Left ventricle myocardium inferior (tissue), 1 donor: ENCODE data around the gene TPBGL. TPM values are rescaled to one million over a fixed set of nuclear protein-coding genes. Genes with fewer than 3 reads are reported as not detected.

ENCODE experiments used
- DNase-seq: peaks from one replicate; pipeline ENCODE4 v3.0.0-alpha.2; 2020
- H3K27ac ChIP-seq: fragments of 200-600 bp; replicated peaks from 2 replicates; pipeline ENCODE4 v1.8.0; 2021
- H3K27me3 ChIP-seq: fragments of 200-600 bp; 2 replicates; pipeline ENCODE4 v1.8.0; 2021; ENCODE audit warnings: low read depth
- H3K36me3 ChIP-seq: fragments of 200-600 bp; 2 replicates; pipeline ENCODE4 v1.8.0; 2021
- H3K4me1 ChIP-seq: fragments of 200-600 bp; 2 replicates; pipeline ENCODE4 v1.8.0; 2021
- H3K4me3 ChIP-seq: fragments of 200-600 bp; 2 replicates; pipeline ENCODE4 v1.8.0; 2021; ENCODE audit warnings: mild to moderate bottlenecking, moderate library complexity
- H3K9me3 ChIP-seq: fragments of 200-600 bp; replicated peaks from 2 replicates; pipeline ENCODE4 v1.8.0; 2021
- intact Hi-C: fragments of 100-400 bp; cut with micrococcal nuclease; formaldehyde crosslinking; loops from one replicate; pipeline ENCODE4 v1.11.0; 2022
- total RNA-seq: library from RNA; stranded (reverse); fragmentation: NEBNext Ultra II Directional; extraction: Animal tissue kit (Norgen Biotek cat#: 25700); gene quantifications from one replicate; pipeline ENCODE4 v1.2.1, GENCODE V29; 2021
- TF ChIP-seq, protein P1 (sequence below): fragments of 200-600 bp; IDR thresholded peaks from 2 replicates; pipeline ENCODE4 v1.8.0; 2021; ENCODE audit warnings: antibody characterized with exemption, mild to moderate bottlenecking, borderline replicate concordance
- donor health status: DM: no; HTN: yes; CAD: no; lungs with severe emphysema.

TPBGL gene
- total RNA-seq, 1 donor from 2014 or later: 0.16 TPM

DNA sequence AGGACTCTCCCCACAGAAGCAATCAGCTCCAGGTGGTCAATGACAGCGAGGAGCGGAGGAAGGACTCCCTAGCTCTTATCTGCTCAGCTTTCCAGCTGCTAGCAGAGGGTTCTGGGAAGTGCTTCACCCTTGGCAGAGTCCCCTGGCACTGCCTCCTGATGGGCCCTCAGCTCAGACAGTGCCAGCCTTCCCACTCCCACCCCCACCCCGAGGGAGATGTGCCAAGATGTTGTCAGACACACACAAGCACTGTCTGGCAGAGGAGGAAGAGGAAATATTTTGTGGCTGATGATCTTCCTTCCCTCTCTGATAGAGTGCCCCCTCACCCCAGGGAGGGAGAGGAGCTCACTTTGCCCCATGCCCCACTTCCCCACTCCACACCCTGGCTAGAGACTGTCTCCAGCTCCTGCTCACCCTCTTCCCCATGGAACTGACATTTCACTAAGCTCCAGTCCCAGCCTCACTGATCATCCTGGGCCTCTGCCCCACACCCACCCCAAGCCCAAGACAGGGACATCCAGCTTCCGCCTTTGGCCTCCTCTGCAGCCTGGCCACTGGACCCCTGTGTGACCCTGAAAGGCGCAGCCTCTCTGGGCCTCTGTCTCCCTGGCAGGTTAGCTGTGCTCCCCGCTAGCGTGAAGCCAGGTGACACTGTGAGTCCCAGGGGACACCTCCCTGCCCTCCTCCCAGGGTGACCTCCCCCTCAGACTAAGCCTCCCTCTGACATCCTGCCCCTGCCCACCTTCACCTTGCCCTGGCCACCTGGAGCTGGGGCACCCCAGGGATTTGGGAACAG is 45.2 kb upstream of the TPBGL start:
- H3K4me3 ChIP-seq: no peak overlapping the region
- intact Hi-C loops: no loop called here
- H3K27me3 ChIP-seq: no peaks in the 10 kb centered on the region
- DNase-seq: peak; percentile 87
- peak overlapping the region; percentile 65 for H3K27ac ChIP-seq
- H3K36me3 ChIP-seq: no peaks in the 10 kb centered on the region
- TF ChIP-seq, protein P1, sequence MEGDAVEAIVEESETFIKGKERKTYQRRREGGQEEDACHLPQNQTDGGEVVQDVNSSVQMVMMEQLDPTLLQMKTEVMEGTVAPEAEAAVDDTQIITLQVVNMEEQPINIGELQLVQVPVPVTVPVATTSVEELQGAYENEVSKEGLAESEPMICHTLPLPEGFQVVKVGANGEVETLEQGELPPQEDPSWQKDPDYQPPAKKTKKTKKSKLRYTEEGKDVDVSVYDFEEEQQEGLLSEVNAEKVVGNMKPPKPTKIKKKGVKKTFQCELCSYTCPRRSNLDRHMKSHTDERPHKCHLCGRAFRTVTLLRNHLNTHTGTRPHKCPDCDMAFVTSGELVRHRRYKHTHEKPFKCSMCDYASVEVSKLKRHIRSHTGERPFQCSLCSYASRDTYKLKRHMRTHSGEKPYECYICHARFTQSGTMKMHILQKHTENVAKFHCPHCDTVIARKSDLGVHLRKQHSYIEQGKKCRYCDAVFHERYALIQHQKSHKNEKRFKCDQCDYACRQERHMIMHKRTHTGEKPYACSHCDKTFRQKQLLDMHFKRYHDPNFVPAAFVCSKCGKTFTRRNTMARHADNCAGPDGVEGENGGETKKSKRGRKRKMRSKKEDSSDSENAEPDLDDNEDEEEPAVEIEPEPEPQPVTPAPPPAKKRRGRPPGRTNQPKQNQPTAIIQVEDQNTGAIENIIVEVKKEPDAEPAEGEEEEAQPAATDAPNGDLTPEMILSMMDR: no peak
- H3K4me1 ChIP-seq: peaks cover 70% of the 10 kb centered on the region
- no peaks in the 10 kb centered on the region for H3K9me3 ChIP-seq

DNA sequence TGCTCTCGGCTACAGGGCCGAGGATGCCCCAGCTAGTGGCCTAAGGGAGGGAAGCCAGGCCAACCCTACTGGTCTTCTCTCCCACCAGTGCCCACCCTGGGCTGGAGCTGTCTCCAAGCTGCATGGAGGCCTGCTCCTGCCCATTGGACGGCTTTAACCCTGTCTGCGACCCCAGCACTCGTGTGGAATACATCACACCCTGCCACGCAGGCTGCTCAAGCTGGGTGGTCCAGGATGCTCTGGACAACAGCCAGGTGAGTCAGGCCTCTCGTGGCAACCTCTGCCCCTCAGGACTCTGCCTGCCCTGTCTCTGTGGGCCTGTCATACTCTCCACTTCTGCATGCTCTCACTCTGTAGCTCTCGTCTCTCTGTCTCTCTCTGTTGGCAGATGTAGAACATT is 44.1 kb upstream of the TPBGL start:
- peaks cover 61% of the 10 kb centered on the region for H3K4me1 ChIP-seq
- no peaks in the 10 kb centered on the region for H3K9me3 ChIP-seq
- TF ChIP-seq, protein P1: no peak
- intact Hi-C loops: no loop called here
- no peaks in the 10 kb centered on the region for H3K36me3 ChIP-seq
- H3K27me3 ChIP-seq: no peaks in the 10 kb centered on the region
- no peak overlapping the region for H3K4me3 ChIP-seq
- DNase-seq: no peak
- peak overlapping the region; percentile 65 for H3K27ac ChIP-seq

DNA sequence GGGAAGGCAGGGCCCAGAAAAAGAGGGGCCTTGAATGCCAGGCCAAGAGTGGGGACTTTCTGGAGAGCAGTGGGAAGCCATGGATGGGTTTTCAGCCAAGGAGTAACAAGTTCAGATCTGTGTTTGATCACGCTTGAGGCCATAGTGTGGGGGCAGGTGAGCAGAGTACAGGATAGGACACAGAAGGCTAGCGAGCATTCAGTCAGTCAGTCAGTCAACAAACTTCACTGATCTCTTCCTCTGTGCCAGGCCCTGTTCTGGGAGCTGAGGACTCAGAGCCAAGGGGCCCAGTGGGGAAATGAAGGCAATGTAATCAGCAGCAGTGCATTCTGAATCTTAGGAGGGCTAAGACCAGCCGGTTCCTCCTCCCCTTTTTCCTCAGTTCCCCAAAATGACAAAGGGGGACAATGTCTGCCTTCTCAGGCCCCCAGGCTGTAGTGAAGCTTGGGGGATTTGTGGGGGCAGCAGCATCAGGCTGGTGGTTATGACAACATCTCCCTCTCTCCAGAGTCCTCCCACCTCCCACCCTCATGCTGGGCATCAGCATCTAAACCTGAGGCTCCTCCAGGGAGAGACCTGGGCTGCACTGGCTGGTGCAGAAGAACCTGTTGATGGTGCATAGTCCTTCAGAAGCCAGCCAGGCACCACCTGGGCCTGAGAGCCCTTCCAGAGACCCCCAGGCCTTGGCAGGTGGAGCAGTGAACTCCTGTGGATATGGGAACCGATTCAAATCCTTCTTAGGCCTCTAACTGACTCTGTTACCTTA is 42.9 kb upstream of the TPBGL start:
- TF ChIP-seq, protein P1: no peak
- H3K36me3 ChIP-seq: no peaks in the 10 kb centered on the region
- no peaks in the 10 kb centered on the region for H3K27me3 ChIP-seq
- no peak for DNase-seq
- no peak overlapping the region for H3K27ac ChIP-seq
- intact Hi-C loops: no loop called here
- no peak overlapping the region for H3K4me3 ChIP-seq
- H3K4me1 ChIP-seq: peaks cover 54% of the 10 kb centered on the region
- H3K9me3 ChIP-seq: no peaks in the 10 kb centered on the region

DNA sequence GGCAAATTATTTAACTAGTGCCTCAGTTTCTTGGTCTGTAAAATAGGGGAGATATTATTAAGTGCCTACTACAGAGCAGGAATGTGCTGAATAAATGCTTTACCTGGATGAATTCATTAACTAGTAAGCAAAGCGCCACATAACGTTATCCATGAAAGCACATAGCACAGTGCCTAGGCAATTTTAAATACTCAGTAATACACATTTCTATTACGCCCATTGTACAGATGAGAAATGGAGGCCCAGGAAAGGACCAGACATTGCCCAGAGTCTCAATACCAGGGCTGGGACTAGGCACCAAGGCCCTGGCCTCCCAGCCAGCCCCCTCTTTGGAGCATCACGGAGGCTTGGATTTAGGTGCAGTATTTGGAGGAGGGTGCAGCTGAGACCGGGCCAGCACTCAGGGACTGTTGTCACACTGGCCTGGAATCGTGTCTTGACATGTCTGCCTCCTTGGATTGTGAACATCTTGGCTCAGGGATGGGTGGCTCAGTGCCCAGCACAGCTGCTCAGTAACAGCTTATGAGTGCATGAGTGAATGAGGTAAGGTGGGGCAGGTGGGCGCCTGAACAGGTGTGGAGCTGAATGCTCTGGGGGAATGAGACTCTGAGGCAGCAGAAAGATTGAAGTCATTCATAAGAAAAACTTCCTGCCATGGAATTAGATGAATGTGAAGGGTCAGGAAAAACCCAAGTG is 42.1 kb upstream of the TPBGL start:
- Histone ChIP-seq H3K36me3 (no peaks in the 10 kb centered on the region), H3K27me3 (no peaks in the 10 kb centered on the region), H3K4me3 (no peak overlapping the region), H3K27ac (no peak overlapping the region), H3K4me1 (peaks cover 49% of the 10 kb centered on the region), H3K9me3 (no peaks in the 10 kb centered on the region)
- intact Hi-C loops: no loop called here
- TF ChIP-seq, protein P1: no peak
- no peak for DNase-seq

DNA sequence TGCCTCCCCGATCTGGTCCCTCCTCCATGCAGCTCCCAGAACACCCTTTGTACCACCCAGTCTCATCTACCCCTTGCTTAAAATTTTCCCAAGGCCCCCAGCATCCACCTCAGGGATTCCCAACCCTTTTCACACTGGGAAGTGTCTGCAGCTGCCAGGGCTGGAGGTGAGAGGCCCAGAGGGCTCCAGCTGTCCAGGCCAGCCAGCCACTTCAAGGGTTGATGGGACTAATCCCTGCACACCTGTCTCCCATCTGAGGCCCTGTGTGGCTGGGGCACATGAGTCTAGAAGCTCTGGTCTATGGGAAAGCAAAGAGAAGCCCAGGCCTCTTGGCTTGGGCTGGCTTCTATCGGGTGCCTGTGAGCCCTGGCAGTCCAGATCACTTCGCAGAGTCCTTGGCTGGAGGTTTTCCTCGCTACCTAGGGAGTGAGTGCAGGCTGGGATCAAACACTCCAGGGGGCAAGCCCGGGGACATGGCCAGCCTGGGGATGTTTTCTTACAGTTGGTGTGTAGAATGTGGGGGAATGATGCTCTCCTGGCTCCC is 41.1 kb upstream of the TPBGL start:
- TF ChIP-seq, protein P1: no peak

More for the DNA sequence above, 41.1 kb upstream of the TPBGL start:
- Histone ChIP-seq H3K4me1 (peaks cover 44% of the 10 kb centered on the region), H3K4me3 (no peak overlapping the region), H3K27ac (no peak overlapping the region), H3K27me3 (peaks cover 9% of the 10 kb centered on the region), H3K9me3 (no peaks in the 10 kb centered on the region), H3K36me3 (no peaks in the 10 kb centered on the region)
- intact Hi-C loops: no loop called here
- no peak for DNase-seq
